HG03060 (cell line): ENCODE results near the gene ARID1A.
"Not testable (repeated sequence)": the region's sequence is repeated elsewhere in the genome, so short reads cannot be mapped to it uniquely, and the experiment has no call there.

Experiments used
- ATAC-seq: cut with Tn5 transposase; IDR thresholded peaks from one replicate; pipeline ENCODE4 v1.9.1; 2021; ENCODE audit warnings: low read depth, moderate number of reproducible peaks; ENCODE audit not compliant: unreplicated experiment

The ARID1A gene

GRCh38 chr1:26697431-26697977 is 1.7 kb downstream of the ARID1A start:
- no peak for ATAC-seq

- no peak for ATAC-seq
Observed at GRCh38 chr1:26697978-26698849, 2.4 kb downstream of the ARID1A start.

GRCh38 chr1:26700711-26701110 is 4.9 kb downstream of the ARID1A start:
- ATAC-seq = no peak

GRCh38 chr1:26701266-26701994 is 5.6 kb downstream of the ARID1A start:
- no peak for ATAC-seq

- no peak for ATAC-seq
Observed at GRCh38 chr1:26701995-26702679, 6.3 kb downstream of the ARID1A start.

- ATAC-seq = no peak
Observed at GRCh38 chr1:26702680-26703038, 6.8 kb downstream of the ARID1A start.

- no peak for ATAC-seq
Observed at GRCh38 chr1:26703478-26703877, 7.7 kb downstream of the ARID1A start.

- ATAC-seq = no peak
Observed at GRCh38 chr1:26704629-26705028, 8.8 kb downstream of the ARID1A start.

- not testable (repeated sequence) for ATAC-seq
Observed at GRCh38 chr1:26705227-26705626, 9.4 kb downstream of the ARID1A start.

GRCh38 chr1:26705788-26706311 is 10.0 kb downstream of the ARID1A start:
- ATAC-seq = no peak

- no peak for ATAC-seq
Observed at GRCh38 chr1:26706315-26706714, 10.5 kb downstream of the ARID1A start.

- ATAC-seq = no peak
Observed at GRCh38 chr1:26710811-26711210, 15.0 kb downstream of the ARID1A start.

- no peak for ATAC-seq
Observed at GRCh38 chr1:26711777-26712176, 16.0 kb downstream of the ARID1A start.

GRCh38 chr1:26717017-26717491 is 21.2 kb downstream of the ARID1A start:
- ATAC-seq = no peak

GRCh38 chr1:26719205-26719604 is 23.4 kb downstream of the ARID1A start:
- no peak for ATAC-seq

GRCh38 chr1:26721669-26722355 is 26.0 kb downstream of the ARID1A start:
- no peak for ATAC-seq

- ATAC-seq = no peak
Observed at GRCh38 chr1:26723013-26723991, 27.5 kb downstream of the ARID1A start.

- no peak for ATAC-seq
Observed at GRCh38 chr1:26724118-26724517, 28.3 kb downstream of the ARID1A start.

- ATAC-seq = no peak
Observed at GRCh38 chr1:26724926-26725325, 29.1 kb downstream of the ARID1A start.
